Caco-2 (cell line): ENCODE data around the gene GKN1. TPM values are rescaled to one million over a fixed set of nuclear protein-coding genes. Genes with fewer than 3 reads are reported as not detected.

ENCODE experiments used
- BruUV-seq: library from RNA; stranded (reverse); fragments of 400-500 nt; replicated peaks from 2 replicates; lab custom pipeline; 2021; lab: Mats Ljungman, UMichigan
- CTCF ChIA-PET: fragments of 300-600 bp; sonication (Branson Sonifier 250); formaldehyde crosslinking; loops from one replicate; lab custom pipeline; 2022; ENCODE audit warnings: antibody characterized with exemption; lab: Charles Lee
- POLR2A ChIA-PET: fragments of 300-600 bp; sonication (Branson Sonifier 250); formaldehyde crosslinking; loops from one replicate; lab custom pipeline; 2022; ENCODE audit warnings: antibody characterized with exemption; lab: Charles Lee
- DNase-seq, 2 experiments: peaks; one replicate each; pipeline versions ENCODE4 v3.0.0 to v3.0.0-alpha.2; 2020 to 2022
- H3K27me3 ChIP-seq: replicated peaks from 2 replicates; pipeline ENCODE4 v1.6.0; 2011; ENCODE audit warnings: low read length; ENCODE audit not compliant: control insufficient read depth, insufficient read depth
- H3K36me3 ChIP-seq: 2 replicates; pipeline ENCODE4 v1.5.1; 2011; ENCODE audit warnings: low read length; ENCODE audit not compliant: control insufficient read depth, insufficient read depth
- H3K4me1 ChIP-seq: fragments of 250-450 bp; sonication (Bioruptor Pico); 2 replicates; pipeline ENCODE4 v1.5.1; 2020; ENCODE audit warnings: mild to moderate bottlenecking
- H3K4me3 ChIP-seq: 2 replicates; pipeline ENCODE4 v1.5.1; 2011; ENCODE audit warnings: low read depth, mild to moderate bottlenecking, control low read depth, low read length
- H3K9me3 ChIP-seq: fragments of 250-450 bp; sonication (Bioruptor Pico); 2 replicates; pipeline ENCODE4 v1.5.1; 2020; ENCODE audit warnings: mild to moderate bottlenecking, moderate library complexity
- H3K27ac Mint-ChIP-seq: one replicate; pipeline ENCODE4 v1.8.0; 2022; ENCODE audit warnings: mixed read lengths; ENCODE audit not compliant: unreplicated experiment
- H3K27me3 Mint-ChIP-seq: one replicate; pipeline ENCODE4 v1.8.0; 2022; ENCODE audit warnings: mixed read lengths; ENCODE audit not compliant: insufficient read depth, unreplicated experiment
- H3K36me3 Mint-ChIP-seq: one replicate; pipeline ENCODE4 v1.8.0; 2022; ENCODE audit warnings: mild to moderate bottlenecking, mixed read lengths; ENCODE audit not compliant: insufficient read depth, unreplicated experiment
- H3K4me1 Mint-ChIP-seq: one replicate; pipeline ENCODE4 v1.8.0; 2022; ENCODE audit warnings: low read depth, mixed read lengths; ENCODE audit not compliant: unreplicated experiment
- H3K4me3 Mint-ChIP-seq: one replicate; pipeline ENCODE4 v1.8.0; 2022; ENCODE audit warnings: mild to moderate bottlenecking, moderate library complexity, mixed read lengths; ENCODE audit not compliant: unreplicated experiment
- H3K9me3 Mint-ChIP-seq: one replicate; pipeline ENCODE4 v1.8.0; 2022; ENCODE audit warnings: mixed read lengths; ENCODE audit not compliant: unreplicated experiment
- intact Hi-C: fragments of 100-400 bp; cut with micrococcal nuclease; formaldehyde crosslinking; loops from one replicate; pipeline ENCODE4 v1.10.0; 2022; ENCODE audit not compliant: unreplicated experiment
- total RNA-seq: library from RNA; stranded (reverse); gene quantifications from 2 replicates; pipeline ENCODE4 v1.2.3, GENCODE V29; 2022
- TF ChIP-seq, protein P1 (sequence below), 2 experiments: fragments of 200-600 bp in 1 of 2; IDR thresholded peaks; 1 replicate in 1 of 2; 2 replicates in 1 of 2; pipeline versions ENCODE4 v1.5.1 to v1.8.0; 2011 to 2022; ENCODE audit warnings: antibody characterized with exemption in 1 of 2, control low read depth in 1 of 2, inconsistent platforms in 1 of 2, low read depth in 1 of 2, low read length in 1 of 2, mild to moderate bottlenecking in 1 of 2, moderate library complexity in 1 of 2; ENCODE audit not compliant: insufficient read depth in 1 of 2, severe bottlenecking in 1 of 2, unreplicated experiment in 1 of 2

The GKN1 gene
- total RNA-seq, 1 experiment from 2014 or later: not detected

DNA sequence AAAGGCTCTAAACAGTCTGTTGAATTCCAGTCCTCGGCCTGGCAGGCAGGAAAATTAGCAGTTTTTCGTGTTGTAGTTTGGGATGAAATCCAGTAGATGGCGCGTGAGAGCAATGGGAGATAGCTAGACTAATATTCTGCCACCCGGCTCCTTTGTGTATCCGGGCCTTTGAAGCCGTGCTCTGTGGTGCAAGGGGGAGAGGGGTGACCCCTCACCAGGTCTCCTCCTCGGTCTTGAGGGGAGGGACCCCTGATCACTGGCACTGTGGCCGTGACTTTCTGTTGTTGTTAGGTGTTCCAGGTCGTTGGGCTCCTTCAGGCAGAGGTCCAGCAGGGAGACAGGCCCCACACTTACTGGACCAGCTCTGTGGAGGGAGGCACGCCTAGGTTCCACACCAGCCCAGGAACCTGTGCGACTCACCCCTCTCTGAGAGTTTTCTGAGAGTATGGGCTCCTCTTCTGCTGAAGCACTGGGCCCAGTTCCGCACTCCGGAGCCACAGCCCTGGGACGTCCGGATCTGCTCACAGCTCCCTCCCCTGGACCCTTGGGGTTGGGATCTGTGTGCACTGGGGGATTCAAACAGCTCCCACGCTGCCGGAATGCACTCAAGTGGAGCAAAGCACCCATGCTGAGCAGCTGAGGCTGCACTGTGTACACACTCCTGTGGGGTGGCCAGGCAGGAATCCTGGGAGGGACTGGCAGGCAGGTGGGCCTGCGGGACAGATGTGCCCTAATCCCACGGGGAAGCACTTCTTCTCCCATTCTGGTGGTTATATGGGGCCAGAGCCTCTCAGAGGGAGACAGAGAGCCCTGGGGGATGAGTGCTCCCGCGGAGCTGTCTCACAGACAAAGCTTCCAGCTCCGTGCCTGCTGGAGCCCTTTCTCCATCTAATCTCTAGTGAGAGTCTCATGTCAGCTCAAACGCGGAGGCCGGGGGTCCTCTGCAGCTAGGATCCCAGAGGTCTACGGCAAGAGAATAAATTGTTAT lies 30.6 kb upstream of the GKN1 start:
- no peaks in the 10 kb centered on the region for H3K4me1 Mint-ChIP-seq
- intact Hi-C loops: loop anchor here (5.0 kb wide), 1 partner anchor 363 kb away; no protein-coding TSS in a partner anchor
- Histone ChIP-seq H3K9me3 (no peaks in the 10 kb centered on the region), H3K4me1 (no peaks in the 10 kb centered on the region), H3K27me3 (no peaks in the 10 kb centered on the region), H3K36me3 (no peaks in the 10 kb centered on the region), H3K4me3 (no peak overlapping the region)
- TF ChIP-seq, protein P1, sequence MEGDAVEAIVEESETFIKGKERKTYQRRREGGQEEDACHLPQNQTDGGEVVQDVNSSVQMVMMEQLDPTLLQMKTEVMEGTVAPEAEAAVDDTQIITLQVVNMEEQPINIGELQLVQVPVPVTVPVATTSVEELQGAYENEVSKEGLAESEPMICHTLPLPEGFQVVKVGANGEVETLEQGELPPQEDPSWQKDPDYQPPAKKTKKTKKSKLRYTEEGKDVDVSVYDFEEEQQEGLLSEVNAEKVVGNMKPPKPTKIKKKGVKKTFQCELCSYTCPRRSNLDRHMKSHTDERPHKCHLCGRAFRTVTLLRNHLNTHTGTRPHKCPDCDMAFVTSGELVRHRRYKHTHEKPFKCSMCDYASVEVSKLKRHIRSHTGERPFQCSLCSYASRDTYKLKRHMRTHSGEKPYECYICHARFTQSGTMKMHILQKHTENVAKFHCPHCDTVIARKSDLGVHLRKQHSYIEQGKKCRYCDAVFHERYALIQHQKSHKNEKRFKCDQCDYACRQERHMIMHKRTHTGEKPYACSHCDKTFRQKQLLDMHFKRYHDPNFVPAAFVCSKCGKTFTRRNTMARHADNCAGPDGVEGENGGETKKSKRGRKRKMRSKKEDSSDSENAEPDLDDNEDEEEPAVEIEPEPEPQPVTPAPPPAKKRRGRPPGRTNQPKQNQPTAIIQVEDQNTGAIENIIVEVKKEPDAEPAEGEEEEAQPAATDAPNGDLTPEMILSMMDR (IDR thresholded peaks at IDR 0.05; ENCODE audit: insufficient read depth in 1 of 2, low read depth in 1 of 2, low read length in 1 of 2, severe bottlenecking in 1 of 2, unreplicated experiment in 1 of 2): peak; percentile 81 to 84
- BruUV-seq: no TSS peak
- POLR2A ChIA-PET: interaction anchor here (1.0 kb wide), 1 partner anchor 9 kb away, joined by 3 read pairs; no protein-coding TSS in a partner anchor
- H3K4me3 Mint-ChIP-seq: no peak overlapping the region
- CTCF ChIA-PET: interaction anchor here (0.5 to 1.7 kb wide), 15 partner anchors 9 to 493 kb away, joined by 3 to 9 read pairs (median 4); partner anchors contain the start of genes GKN2 and NFU1
- H3K9me3 Mint-ChIP-seq: peaks cover 12% of the 10 kb centered on the region
- no peaks in the 10 kb centered on the region for H3K36me3 Mint-ChIP-seq
- no peak overlapping the region for H3K27ac Mint-ChIP-seq
- H3K27me3 Mint-ChIP-seq: peaks cover 22% of the 10 kb centered on the region
- peak; percentile 50 to 76 for DNase-seq

GRCh38 chr2:68946117-68946516 lies 28.3 kb upstream of the GKN1 start:
- H3K4me1 ChIP-seq: no peaks in the 10 kb centered on the region
- no TSS peak for BruUV-seq
- H3K9me3 ChIP-seq: no peaks in the 10 kb centered on the region
- H3K36me3 Mint-ChIP-seq: no peaks in the 10 kb centered on the region
- POLR2A ChIA-PET: no interaction called here
- no peak overlapping the region for H3K27ac Mint-ChIP-seq
- no peaks in the 10 kb centered on the region for H3K4me1 Mint-ChIP-seq
- no peaks in the 10 kb centered on the region for H3K36me3 ChIP-seq
- peaks cover 3% of the 10 kb centered on the region for H3K9me3 Mint-ChIP-seq
- H3K4me3 ChIP-seq: no peak overlapping the region
- no peak for DNase-seq
- no peak overlapping the region for H3K4me3 Mint-ChIP-seq
- peaks cover 26% of the 10 kb centered on the region for H3K27me3 Mint-ChIP-seq
- no peaks in the 10 kb centered on the region for H3K27me3 ChIP-seq
- TF ChIP-seq, protein P1 (IDR thresholded peaks at IDR 0.05; ENCODE audit: insufficient read depth in 1 of 2, low read depth in 1 of 2, low read length in 1 of 2, severe bottlenecking in 1 of 2, unreplicated experiment in 1 of 2): no peak
- CTCF ChIA-PET: no interaction called here
- intact Hi-C loops: no loop called here

GRCh38 chr2:68948710-68949109 lies 25.7 kb upstream of the GKN1 start:
- Histone ChIP-seq H3K4me3 (no peak overlapping the region), H3K9me3 (no peaks in the 10 kb centered on the region), H3K36me3 (no peaks in the 10 kb centered on the region), H3K4me1 (no peaks in the 10 kb centered on the region), H3K27me3 (no peaks in the 10 kb centered on the region)
- no peaks in the 10 kb centered on the region for H3K9me3 Mint-ChIP-seq
- no peaks in the 10 kb centered on the region for H3K4me1 Mint-ChIP-seq
- TF ChIP-seq, protein P1 (IDR thresholded peaks at IDR 0.05; ENCODE audit: insufficient read depth in 1 of 2, low read depth in 1 of 2, low read length in 1 of 2, severe bottlenecking in 1 of 2, unreplicated experiment in 1 of 2): no peak
- H3K27me3 Mint-ChIP-seq: peaks cover 31% of the 10 kb centered on the region
- no peak overlapping the region for H3K27ac Mint-ChIP-seq
- DNase-seq: no peak
- no TSS peak for BruUV-seq
- POLR2A ChIA-PET: no interaction called here
- CTCF ChIA-PET: no interaction called here
- intact Hi-C loops: no loop called here
- H3K36me3 Mint-ChIP-seq: no peaks in the 10 kb centered on the region
- no peak overlapping the region for H3K4me3 Mint-ChIP-seq
